ENCODE results near the gene ALKBH5.
A peak's percentile ranks its signal among the peaks of the same experiment; 100 is the strongest.

ALKBH5 gene

GRCh38 chr17:18183334-18184142 is at the start of gene ALKBH5:
Gene ALKBH5 (plus strand): TSS chr17:18183828. CDS start chr17:18184244, 416 bp downstream.
- no peak for TF ChIP-seq CTCF (IDR thresholded peaks at IDR 0.05; ENCODE audit: extremely low read depth, missing control alignments)
- peak; percentile 99 for DNase-seq (ENCODE audit: low spot score)

- no peak for TF ChIP-seq CTCF (IDR thresholded peaks at IDR 0.05; ENCODE audit: extremely low read depth, missing control alignments)
- no peak for DNase-seq (ENCODE audit: low spot score)
Measured at GRCh38 chr17:18136357-18136756, 47.3 kb upstream of the ALKBH5 start.

GRCh38 chr17:18138065-18138749 is 45.4 kb upstream of the ALKBH5 start:
- no peak for TF ChIP-seq CTCF (IDR thresholded peaks at IDR 0.05; ENCODE audit: extremely low read depth, missing control alignments)
- DNase-seq (ENCODE audit: low spot score): no peak

- TF ChIP-seq CTCF (IDR thresholded peaks at IDR 0.05; ENCODE audit: extremely low read depth, missing control alignments): no peak
- DNase-seq (ENCODE audit: low spot score): no peak
Measured at GRCh38 chr17:18139092-18139491, 44.5 kb upstream of the ALKBH5 start.

- TF ChIP-seq CTCF (IDR thresholded peaks at IDR 0.05; ENCODE audit: extremely low read depth, missing control alignments): no peak
Measured at GRCh38 chr17:18139498-18139897, 44.1 kb upstream of the ALKBH5 start.

GRCh38 chr17:18139949-18140348 is 43.7 kb upstream of the ALKBH5 start:
- TF ChIP-seq CTCF (IDR thresholded peaks at IDR 0.05; ENCODE audit: extremely low read depth, missing control alignments): peak; percentile 25
- no peak for DNase-seq (ENCODE audit: low spot score)

More at GRCh38 chr17:18139498-18139897, 44.1 kb upstream of the ALKBH5 start:
- no peak for DNase-seq (ENCODE audit: low spot score)

GRCh38 chr17:18140648-18141047 is 43.0 kb upstream of the ALKBH5 start:
- no peak for DNase-seq (ENCODE audit: low spot score)
- TF ChIP-seq CTCF (IDR thresholded peaks at IDR 0.05; ENCODE audit: extremely low read depth, missing control alignments): no peak

All from GM20000 (cell line).